HG03378 (cell line): Measurements from ENCODE around the gene NAV3.

ENCODE experiments used
- ATAC-seq: cut with Tn5 transposase; IDR thresholded peaks from one replicate; pipeline ENCODE4 v1.9.1; 2021; ENCODE audit warnings: mild to moderate bottlenecking, moderate library complexity; ENCODE audit not compliant: unreplicated experiment

Gene NAV3

GRCh38 chr12:77974645-77975044 lies 144.0 kb downstream of the NAV3 start:
- no peak for ATAC-seq

GRCh38 chr12:77979597-77980250 lies 149.0 kb downstream of the NAV3 start:
- ATAC-seq: no peak

GRCh38 chr12:77980782-77981181 lies 150.1 kb downstream of the NAV3 start:
- ATAC-seq: no peak

- no peak for ATAC-seq
Observed at GRCh38 chr12:77983859-77984258, 153.2 kb downstream of the NAV3 start.

- ATAC-seq: no peak
Observed at GRCh38 chr12:77992760-77993159, 162.1 kb downstream of the NAV3 start.

- no peak for ATAC-seq
Observed at GRCh38 chr12:77993658-77994057, 163.0 kb downstream of the NAV3 start.

- peak; percentile 93 for ATAC-seq
Observed at GRCh38 chr12:77995436-77996167, 164.9 kb downstream of the NAV3 start.

GRCh38 chr12:77996670-77997069 lies 166.0 kb downstream of the NAV3 start:
- no peak for ATAC-seq

- no peak for ATAC-seq
Observed at GRCh38 chr12:77998236-77998786, 167.6 kb downstream of the NAV3 start.

GRCh38 chr12:77999074-77999715 lies 168.5 kb downstream of the NAV3 start:
- ATAC-seq: peak; percentile 84

GRCh38 chr12:78002878-78003277 lies 172.2 kb downstream of the NAV3 start:
- ATAC-seq: no peak

- no peak for ATAC-seq
Observed at GRCh38 chr12:78004249-78005093, 173.8 kb downstream of the NAV3 start.

- ATAC-seq: no peak
Observed at GRCh38 chr12:78005094-78005492, 174.4 kb downstream of the NAV3 start.

GRCh38 chr12:78007173-78007572 lies 176.5 kb downstream of the NAV3 start:
- ATAC-seq: no peak

- ATAC-seq: no peak
Observed at GRCh38 chr12:78009031-78009430, 178.3 kb downstream of the NAV3 start.

- ATAC-seq: no peak
Observed at GRCh38 chr12:78018171-78018910, 187.6 kb downstream of the NAV3 start.

GRCh38 chr12:78018939-78019338 lies 188.2 kb downstream of the NAV3 start:
- ATAC-seq: no peak

GRCh38 chr12:78028426-78028825 lies 197.7 kb downstream of the NAV3 start:
- ATAC-seq: no peak

GRCh38 chr12:78034025-78034424 lies 203.3 kb downstream of the NAV3 start:
- no peak for ATAC-seq

- no peak for ATAC-seq
Observed at GRCh38 chr12:78035901-78036606, 205.4 kb downstream of the NAV3 start.
